GM18951 (cell line): ENCODE data around the gene ACAP3.

Experiments
- POLR2A ChIP-seq: IDR thresholded peaks from 4 replicates; pipeline ENCODE4 v1.6.1; 2011; ENCODE audit warnings: mild to moderate bottlenecking; ENCODE audit not compliant: insufficient read length, insufficient read depth; ENCODE audit errors: extremely low read depth
- in situ Hi-C: fragments of 300-500 bp; cut with MboI; formaldehyde crosslinking; loops from one replicate; pipeline ENCODE4 v1.12.0; 2022; ENCODE audit warnings: low sequenced_read_pairs, mixed read lengths, inconsistent platforms; ENCODE audit not compliant: unreplicated experiment

Gene ACAP3

DNA sequence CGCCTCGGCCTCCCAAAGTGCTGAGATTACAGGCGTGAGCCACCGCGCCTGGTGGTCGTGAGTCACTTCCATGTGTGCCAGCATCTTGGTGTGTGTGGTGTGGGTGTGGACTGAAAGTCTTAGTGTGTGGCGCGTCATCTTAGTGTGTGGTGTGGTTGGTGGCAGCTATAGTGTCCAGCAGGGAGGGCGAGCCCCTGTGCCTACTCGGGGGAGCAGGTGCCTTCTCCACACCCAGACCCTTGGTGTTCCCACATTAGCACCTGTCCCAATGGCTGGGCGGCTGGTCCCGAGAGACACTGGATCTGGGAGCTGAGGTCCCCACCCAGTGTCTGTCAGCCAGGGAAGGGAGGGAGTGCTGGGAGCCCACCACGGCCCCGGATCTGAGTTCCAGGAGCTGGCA, 24.7 kb downstream of the ACAP3 start:
- no peak for TF ChIP-seq POLR2A
- in situ Hi-C loops, result no loop called here

DNA sequence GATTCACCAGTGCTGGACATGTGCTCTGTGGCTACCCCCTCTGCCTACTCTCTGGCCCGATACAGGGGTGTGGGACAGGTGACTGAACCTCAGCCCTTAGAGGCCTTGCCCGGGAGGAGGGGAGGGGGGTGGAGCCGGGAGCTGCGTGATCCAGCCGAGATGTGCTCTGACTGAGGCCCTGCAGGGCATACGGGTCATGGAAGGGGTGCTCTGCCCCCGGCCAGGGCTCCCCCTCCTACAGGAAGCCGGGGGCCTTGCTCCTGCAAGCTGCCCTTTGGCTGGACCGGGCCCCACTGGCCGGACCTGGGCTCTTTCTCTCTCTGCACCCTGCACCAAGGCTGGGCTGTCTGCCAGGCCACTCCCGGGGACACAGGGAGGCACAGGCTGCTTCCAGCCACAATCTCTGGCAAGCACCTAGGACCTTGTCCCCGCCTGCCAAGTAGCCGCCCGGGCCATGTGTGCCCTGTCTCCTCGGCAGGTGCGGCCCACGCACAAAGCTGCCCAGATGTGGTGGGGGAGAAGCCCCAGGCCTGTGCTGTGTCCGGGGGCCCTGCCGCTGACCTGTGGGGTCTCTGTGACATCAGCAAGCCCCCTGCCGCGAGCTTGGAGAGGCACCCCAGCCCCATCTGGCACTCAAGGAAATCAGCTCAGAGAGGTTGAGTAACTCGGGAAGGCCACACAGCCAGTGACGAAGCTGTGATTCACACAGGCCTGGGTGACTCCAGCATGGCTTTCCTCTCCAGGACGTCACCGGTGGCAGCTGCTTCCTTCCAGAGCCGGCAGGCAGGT, 26.0 kb downstream of the ACAP3 start:
- in situ Hi-C loops, result no loop called here
- no peak for TF ChIP-seq POLR2A

DNA sequence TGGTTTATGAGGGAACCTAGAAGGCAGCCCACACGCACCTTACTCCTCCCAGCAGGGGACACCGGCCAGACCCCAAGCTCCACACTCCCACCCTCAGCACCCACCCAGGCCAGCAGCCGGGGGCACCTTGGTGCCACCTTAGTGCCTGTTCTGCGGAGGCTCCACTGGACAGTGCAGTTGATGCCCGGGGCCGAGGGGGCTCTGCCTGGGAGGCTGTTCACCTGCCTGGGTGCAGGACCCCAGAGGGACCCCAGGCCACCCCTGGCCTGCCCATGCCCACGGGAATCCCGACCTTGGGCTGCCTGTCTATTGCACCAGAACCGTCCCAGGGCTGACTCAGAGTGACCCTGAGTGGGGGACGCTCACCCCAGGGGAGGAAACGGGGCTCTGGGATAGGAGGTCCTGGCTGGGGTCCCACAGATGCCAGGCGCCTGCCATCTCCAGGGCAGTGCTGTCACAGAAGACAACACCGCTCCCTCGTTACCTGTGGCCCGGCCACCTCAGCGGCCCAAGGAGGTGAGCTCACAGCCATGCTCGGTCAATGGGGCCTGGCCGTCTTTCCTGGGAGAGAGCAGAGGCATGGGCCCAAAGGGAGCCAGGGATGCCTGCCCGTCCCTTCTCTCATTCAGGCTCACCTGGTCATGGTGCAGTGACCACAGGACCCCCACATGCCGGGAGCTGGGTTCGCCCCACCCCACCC, 26.8 kb downstream of the ACAP3 start:
- in situ Hi-C loops, result no loop called here
- TF ChIP-seq POLR2A, result no peak

GRCh38 chr1:1279028-1279427, 28.7 kb downstream of the ACAP3 start:
- in situ Hi-C loops, result no loop called here
- no peak for TF ChIP-seq POLR2A

DNA sequence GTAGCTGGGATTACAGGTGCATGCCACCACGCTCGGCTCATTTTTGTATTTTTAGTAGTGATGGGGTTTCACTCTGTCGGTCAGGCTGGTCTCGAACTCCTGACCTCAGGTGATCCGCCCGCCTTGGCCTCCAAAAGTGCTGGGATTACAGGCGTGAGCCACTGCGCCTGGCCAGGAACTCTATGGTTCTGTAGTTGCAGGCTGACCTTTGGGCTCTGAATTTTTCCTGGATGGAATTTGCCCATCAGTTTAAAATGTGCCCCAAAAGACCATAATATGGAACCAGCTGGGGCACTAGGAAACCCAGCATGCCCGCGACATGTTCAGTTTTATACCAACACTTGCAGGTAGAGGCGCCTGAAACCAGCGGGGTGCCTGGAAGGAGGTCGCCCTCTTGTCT, 29.1 kb downstream of the ACAP3 start:
- in situ Hi-C loops, result no loop called here
- no peak for TF ChIP-seq POLR2A

- in situ Hi-C loops, result no loop called here
- TF ChIP-seq POLR2A, result no peak
Observed at GRCh38 chr1:1275836-1276235, 31.9 kb downstream of the ACAP3 start.

- TF ChIP-seq POLR2A, result no peak
- in situ Hi-C loops, result no loop called here
Observed at GRCh38 chr1:1274931-1275431, 32.7 kb downstream of the ACAP3 start.

- in situ Hi-C loops, result no loop called here
- no peak for TF ChIP-seq POLR2A
Observed at GRCh38 chr1:1274299-1274930, 33.3 kb downstream of the ACAP3 start.

DNA sequence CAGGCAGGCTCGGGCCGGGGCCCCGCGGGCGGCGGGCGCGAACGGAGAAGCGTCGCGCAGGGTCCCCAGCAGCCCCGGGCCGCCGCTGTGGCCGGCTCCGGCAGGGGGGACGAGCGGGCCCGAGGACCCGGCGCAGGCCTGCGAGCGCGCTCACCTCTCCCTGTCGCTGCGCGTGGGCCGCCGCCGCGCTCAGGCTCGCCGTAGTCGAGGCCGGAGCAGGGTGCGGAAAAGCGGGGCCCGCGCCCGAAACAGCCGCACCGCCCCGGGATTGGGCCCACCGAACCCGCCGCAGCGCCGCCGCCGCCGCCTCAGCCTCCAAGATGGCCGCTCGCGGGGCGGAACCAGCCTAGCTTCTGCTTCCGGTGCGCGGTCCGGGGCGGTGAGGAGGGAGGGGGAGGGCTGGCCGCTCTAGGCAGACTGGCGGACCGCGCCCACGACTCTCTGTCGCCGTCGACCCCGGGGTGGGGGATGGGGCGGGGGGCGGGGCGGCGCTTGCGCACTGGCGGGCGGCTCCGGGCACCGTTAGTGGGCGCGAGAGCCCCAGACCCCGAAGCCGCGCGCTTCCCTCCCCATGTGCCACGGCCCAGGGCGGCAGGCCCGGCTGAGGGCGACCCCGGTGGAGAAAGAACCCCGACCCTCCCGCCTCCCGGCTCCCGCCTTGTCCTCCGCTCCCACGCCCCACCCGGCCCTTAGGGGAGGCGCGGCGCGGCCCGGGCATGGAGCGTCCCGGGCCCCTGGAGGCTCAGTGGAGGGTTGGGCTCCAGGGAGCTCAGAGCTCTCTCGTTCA, 34.0 kb downstream of the ACAP3 start, which contains the start of gene UBE2J2:
Gene UBE2J2, minus strand, starts transcription at position 343 of the 787 bp plus-strand sequence. CDS start 5,862 bp downstream, outside the sequence.
- in situ Hi-C loops, result no loop called here
- TF ChIP-seq POLR2A, result peak; percentile 76

GRCh38 chr1:1273209-1273511, 34.6 kb downstream of the ACAP3 start:
- in situ Hi-C loops, result no loop called here
- no peak for TF ChIP-seq POLR2A

DNA sequence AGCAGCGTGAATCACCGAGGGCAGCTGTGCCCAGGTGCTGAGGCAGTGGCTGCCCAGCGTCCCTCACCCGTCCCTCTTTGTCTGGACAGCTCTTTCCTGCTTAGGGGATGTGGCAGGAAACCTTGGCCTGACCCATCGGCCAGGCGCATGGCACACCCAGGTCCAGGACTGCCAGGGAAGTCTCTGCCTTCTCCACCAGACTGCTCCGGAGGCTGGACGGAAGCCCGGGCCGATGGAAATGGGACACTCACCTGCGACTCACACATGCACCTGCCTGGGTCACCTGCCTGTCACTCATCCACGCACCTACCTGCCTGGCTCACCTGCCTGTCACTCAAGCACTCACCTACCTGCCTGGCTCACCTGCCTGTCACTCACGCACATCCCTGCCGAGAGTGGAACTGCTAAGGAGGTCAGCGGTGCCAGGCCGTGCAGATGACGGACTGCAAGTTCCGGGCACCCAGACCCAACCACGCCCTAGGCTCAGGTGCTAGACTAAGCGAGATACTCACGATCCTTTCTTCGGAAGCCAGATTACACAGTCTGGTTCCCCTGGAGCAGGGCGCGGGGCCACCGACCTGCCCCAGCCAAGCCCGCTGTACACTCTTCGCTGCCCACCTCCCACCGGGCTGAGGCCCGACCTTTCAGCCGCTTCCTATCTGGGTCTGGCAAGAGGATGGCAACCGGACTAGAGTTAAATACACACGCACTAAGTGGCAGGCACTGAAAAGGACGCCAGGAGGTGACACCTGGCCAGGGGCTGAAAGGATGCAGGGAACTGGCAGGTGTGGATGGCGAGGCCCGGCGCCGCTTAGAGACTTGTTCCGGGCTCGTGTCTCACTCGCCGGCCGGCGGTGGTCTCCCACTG, 35.2 kb downstream of the ACAP3 start:
- no peak for TF ChIP-seq POLR2A
- in situ Hi-C loops, result no loop called here

DNA sequence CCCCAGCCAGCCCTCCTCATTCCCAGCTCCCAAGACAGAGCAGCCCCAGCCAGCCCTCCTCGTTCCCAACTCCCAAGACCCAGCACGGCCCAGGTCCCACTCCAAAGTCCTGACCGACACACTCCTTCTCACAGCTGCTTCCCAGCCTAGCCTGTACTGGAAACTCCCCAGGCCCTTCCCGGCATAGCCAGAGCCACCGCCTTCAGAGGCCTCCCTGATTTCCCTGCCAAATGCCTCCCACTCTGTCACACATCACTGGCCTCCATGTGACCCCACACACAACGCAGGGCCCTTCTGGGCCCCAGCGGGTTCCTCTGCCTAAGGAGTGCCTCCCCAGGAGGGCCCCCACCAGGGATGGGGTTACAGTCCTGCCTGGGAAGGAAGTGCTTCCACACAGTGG, 36.9 kb downstream of the ACAP3 start:
- in situ Hi-C loops, result no loop called here
- TF ChIP-seq POLR2A, result no peak
